Peyer's patch (tissue), 4 donors: ENCODE measurements around the gene RPS6KA4. TPM values are rescaled to one million over a fixed set of nuclear protein-coding genes. Genes with fewer than 3 reads are reported as not detected.

Experiments used
- DNase-seq, 3 donors: peaks; one replicate each; pipeline ENCODE4 v3.0.0-alpha.2; 2017 to 2019
- H3K27ac ChIP-seq, 4 donors: fragments of 200-600 bp; sonication (generic); one replicate each; pipeline ENCODE4 v1.5.1; 2016 to 2019
- H3K27me3 ChIP-seq, 2 donors: fragments of 200-600 bp; sonication (generic); one replicate each; pipeline ENCODE4 v1.5.1; 2019
- H3K36me3 ChIP-seq, 3 donors: fragments of 200-600 bp; sonication (generic); one replicate each; pipeline ENCODE4 v1.5.1; 2016 to 2019
- H3K4me1 ChIP-seq, 4 donors: fragments of 200-600 bp; sonication (generic); one replicate each; pipeline ENCODE4 v1.5.1; 2016 to 2019
- H3K4me3 ChIP-seq, 4 donors: fragments of 200-600 bp; sonication (generic); 1 replicate in 3 of 4; 2 replicates in 1 of 4; pipeline ENCODE4 v1.5.1; 2016 to 2019; ENCODE audit warnings: mild to moderate bottlenecking in 1 of 4
- H3K9me3 ChIP-seq, 4 donors: fragments of 200-600 bp; sonication (generic); one replicate each; pipeline ENCODE4 v1.5.1; 2016 to 2019; ENCODE audit warnings: mild to moderate bottlenecking in 1 of 4
- CTCF ChIP-seq, 6 experiments: fragments of 450-650 bp in 4 of 6; fragments of 200-600 bp in 2 of 6; sonication (generic) in 1 of 6; IDR thresholded peaks; one replicate each; pipeline ENCODE4 v1.5.1; 2017 to 2019; ENCODE audit warnings: antibody characterized with exemption in 6 of 6, mild to moderate bottlenecking in 3 of 6, moderate library complexity in 1 of 6
- POLR2A ChIP-seq, 2 donors: fragments of 450-650 bp; IDR thresholded peaks; one replicate each; pipeline ENCODE4 v1.5.1; 2017; ENCODE audit warnings: antibody characterized with exemption in 2 of 2, mild to moderate bottlenecking in 2 of 2, moderate library complexity in 2 of 2
- total RNA-seq, 4 donors: library from RNA; depleted of rRNA; stranded (reverse); fragments of >200 nt; gene quantifications; one replicate each; pipeline ENCODE4 v1.1.0, GENCODE V29; 2016

Gene RPS6KA4
- total RNA-seq, 4 donors from 2014 or later: 27.8 to 95.7 (median 40.1) TPM

- peaks cover 0 to 5% (median 0%) of the 10 kb centered on the region in 4 donors for H3K4me1 ChIP-seq
- H3K27ac ChIP-seq: no peak overlapping the region
- H3K9me3 ChIP-seq: no peaks in the 10 kb centered on the region
- no peaks in the 10 kb centered on the region for H3K27me3 ChIP-seq
- no peak overlapping the region for H3K4me3 ChIP-seq
- DNase-seq: no peak
- peaks cover 0 to 79% (median 0%) of the 10 kb centered on the region in 3 donors for H3K36me3 ChIP-seq
- TF ChIP-seq POLR2A (IDR thresholded peaks at IDR 0.05) (no peak), CTCF (IDR thresholded peaks at IDR 0.05) (no peak)
These were observed 9.7 kb downstream of the RPS6KA4 start for GRCh38 chr11:64368673-64369074.

GRCh38 chr11:64369440-64370421 lies 10.8 kb downstream of the RPS6KA4 start:
- no peak for DNase-seq
- H3K27ac ChIP-seq: no peak overlapping the region
- H3K4me3 ChIP-seq: no peak overlapping the region
- H3K36me3 ChIP-seq: peaks cover 0 to 68% (median 0%) of the 10 kb centered on the region in 3 donors
- no peak for TF ChIP-seq CTCF (IDR thresholded peaks at IDR 0.05)
- TF ChIP-seq POLR2A (IDR thresholded peaks at IDR 0.05): no peak
- H3K9me3 ChIP-seq: no peaks in the 10 kb centered on the region
- H3K4me1 ChIP-seq: no peaks in the 10 kb centered on the region
- no peaks in the 10 kb centered on the region for H3K27me3 ChIP-seq

GRCh38 chr11:64371201-64371600 lies 12.2 kb downstream of the RPS6KA4 start:
- Histone ChIP-seq H3K4me3 (no peak overlapping the region), H3K9me3 (no peaks in the 10 kb centered on the region), H3K27me3 (no peaks in the 10 kb centered on the region), H3K36me3 (peaks cover 0 to 53% (median 0%) of the 10 kb centered on the region in 3 donors), H3K4me1 (no peaks in the 10 kb centered on the region), H3K27ac (no peak overlapping the region)
- DNase-seq: no peak
- TF ChIP-seq POLR2A (IDR thresholded peaks at IDR 0.05) (no peak), CTCF (IDR thresholded peaks at IDR 0.05) (no peak)

GRCh38 chr11:64372021-64372420 lies 13.1 kb downstream of the RPS6KA4 start:
- no peak for DNase-seq

More at GRCh38 chr11:64372021-64372420, 13.1 kb downstream of the RPS6KA4 start:
- peaks cover 0 to 45% (median 0%) of the 10 kb centered on the region in 3 donors for H3K36me3 ChIP-seq
- TF ChIP-seq CTCF (IDR thresholded peaks at IDR 0.05): no peak
- TF ChIP-seq POLR2A (IDR thresholded peaks at IDR 0.05): no peak
- H3K9me3 ChIP-seq: no peaks in the 10 kb centered on the region
- H3K4me3 ChIP-seq: no peak overlapping the region
- H3K4me1 ChIP-seq: no peaks in the 10 kb centered on the region
- H3K27ac ChIP-seq: no peak overlapping the region
- H3K27me3 ChIP-seq: no peaks in the 10 kb centered on the region
